HCT116 (cell line): ENCODE data around the gene SLC44A5. TPM values are rescaled to one million over a fixed set of nuclear protein-coding genes. Genes with fewer than 3 reads are reported as not detected.

ENCODE experiments used
- ATAC-seq: fragments of 200-7000 bp; cut with Tn5 transposase; 2 replicates; pipeline ENCODE4 v1.9.1; 2020; ENCODE audit warnings: mild to moderate bottlenecking, moderate library complexity
- BruUV-seq: library from RNA; stranded (reverse); fragments of 400-500 nt; replicated peaks from 2 replicates; lab custom pipeline; 2021; lab: Mats Ljungman, UMichigan
- CTCF ChIA-PET: fragments of 300-600 bp; sonication (Branson Sonifier 250); formaldehyde crosslinking; loops from one replicate; lab custom pipeline; 2021; ENCODE audit warnings: antibody characterized with exemption; lab: Charles Lee
- POLR2A ChIA-PET: fragments of 300-600, 350-600 bp; sonication (Branson Sonifier 250); formaldehyde crosslinking; loops from one replicate; lab custom pipeline; 2021; ENCODE audit warnings: antibody characterized with exemption; lab: Charles Lee
- RAD21 ChIA-PET, 2 experiments: fragments of 300-600 bp; sonication (Branson Sonifier 250); formaldehyde crosslinking; loops; one replicate each; lab custom pipeline; 2023; ENCODE audit warnings: low total read pairs in 2 of 2; ENCODE audit not compliant: uncharacterized antibody in 2 of 2, unreplicated experiment in 2 of 2, low non-redundant PET in 1 of 2; lab: Charles Lee
- DNase-seq: peaks from one replicate; pipeline ENCODE4 v3.0.0-alpha.2; 2010; ENCODE audit warnings: low read depth, low spot score
- H2AFZ ChIP-seq: fragments of 200-600 bp; shearing (Covaris generic), sonication (generic); 2 replicates; pipeline ENCODE4 v1.6.1; 2017; ENCODE audit warnings: low read depth, mixed run types, mixed read lengths, antibody characterized with exemption, low read length; ENCODE audit not compliant: poor library complexity, severe bottlenecking
- H3K27ac ChIP-seq: 2 replicates; pipeline ENCODE4 v1.5.1; 2012; ENCODE audit warnings: low read depth, low read length
- H3K27me3 ChIP-seq: fragments of 200-600 bp; sonication (generic); 2 replicates; pipeline ENCODE4 v1.6.1; 2016; ENCODE audit warnings: mixed run types, low read length, mixed read lengths; ENCODE audit not compliant: insufficient read depth
- H3K36me3 ChIP-seq, 2 experiments: fragments of 200-500 bp in 1 of 2; fragments of 200-600 bp in 1 of 2; sonication (Bioruptor generic) in 1 of 2; sonication (generic) in 1 of 2; 2 replicates each; pipeline versions ENCODE4 v1.5.1 to v1.6.1; 2014 to 2016; ENCODE audit warnings: low read length in 2 of 2, inconsistent platforms in 1 of 2, mixed read lengths in 1 of 2, mixed run types in 1 of 2; ENCODE audit not compliant: insufficient read depth in 2 of 2, control insufficient read depth in 1 of 2
- H3K4me1 ChIP-seq, 2 experiments: fragments of 200-600 bp in 1 of 2; sonication (generic) in 1 of 2; 2 replicates each; pipeline versions ENCODE4 v1.5.1 to v1.6.1; 2012 to 2017; ENCODE audit warnings: low read length in 2 of 2, inconsistent platforms in 1 of 2, mild to moderate bottlenecking in 1 of 2, mixed read lengths in 1 of 2, mixed run types in 1 of 2, moderate library complexity in 1 of 2; ENCODE audit not compliant: insufficient read depth in 2 of 2, control insufficient read depth in 1 of 2
- H3K4me2 ChIP-seq: fragments of 200-600 bp; sonication (generic); 2 replicates; pipeline ENCODE4 v1.6.1; 2017; ENCODE audit warnings: mixed run types, low read length, mixed read lengths
- H3K4me3 ChIP-seq, 2 experiments: fragments of 200-600 bp in 1 of 2; sonication (generic) in 1 of 2; replicated peaks in 1 of 2; 2 replicates each; pipeline ENCODE4 v1.5.1; 2011 to 2016; ENCODE audit warnings: low read length in 2 of 2, control low read depth in 1 of 2, low read depth in 1 of 2, mild to moderate bottlenecking in 1 of 2, mixed read lengths in 1 of 2, mixed run types in 1 of 2
- H3K79me2 ChIP-seq: fragments of 200-600 bp; sonication (generic); 2 replicates; pipeline ENCODE4 v1.6.1; 2017; ENCODE audit warnings: mild to moderate bottlenecking, mixed run types, low read length, moderate library complexity, mixed read lengths; ENCODE audit not compliant: insufficient read depth
- H3K9ac ChIP-seq: fragments of 200-600 bp; sonication (generic); 2 replicates; pipeline ENCODE4 v1.6.1; 2016; ENCODE audit warnings: low read length, mixed read lengths
- H3K9me2 ChIP-seq: fragments of 200-600 bp; sonication (generic), shearing (Covaris generic); 2 replicates; pipeline ENCODE4 v1.6.1; 2017; ENCODE audit warnings: mixed run types, mild to moderate bottlenecking, moderate library complexity; ENCODE audit not compliant: insufficient read depth
- H3K9me3 ChIP-seq, 2 experiments: fragments of 200-500 bp in 1 of 2; fragments of 200-600 bp in 1 of 2; sonication (Bioruptor generic) in 1 of 2; sonication (generic) in 1 of 2; 2 replicates each; pipeline ENCODE4 v1.6.1; 2014 to 2017; ENCODE audit warnings: low read length in 2 of 2, mixed read lengths in 2 of 2, inconsistent platforms in 1 of 2, low read depth in 1 of 2, mild to moderate bottlenecking in 1 of 2, mixed run types in 1 of 2, moderate library complexity in 1 of 2; ENCODE audit not compliant: control insufficient read depth in 1 of 2, insufficient read depth in 1 of 2
- H4K20me1 ChIP-seq: fragments of 200-600 bp; sonication (generic), shearing (Covaris generic); 2 replicates; pipeline ENCODE4 v1.6.1; 2017; ENCODE audit warnings: mixed run types, mild to moderate bottlenecking, moderate library complexity; ENCODE audit not compliant: insufficient read depth
- EZH2 ChIP-seq: fragments of 200-600 bp; sonication (generic); IDR thresholded peaks from 2 replicates; pipeline ENCODE4 v1.6.1; 2017; ENCODE audit warnings: antibody characterized with exemption, mixed run types
- EZH2phosphoT487 ChIP-seq: fragments of 200-600 bp; IDR thresholded peaks from 2 replicates; pipeline ENCODE4 v1.6.1; 2018; ENCODE audit warnings: antibody characterized with exemption, borderline replicate concordance
- JUND ChIP-seq: IDR thresholded peaks from 2 replicates; pipeline ENCODE4 v1.6.1; 2012
- POLR2A ChIP-seq: IDR thresholded peaks from 2 replicates; pipeline ENCODE4 v1.7.0; 2011; ENCODE audit warnings: borderline replicate concordance; ENCODE audit not compliant: insufficient read depth, insufficient read length; ENCODE audit errors: extremely low read depth
- REST ChIP-seq: IDR thresholded peaks from 2 replicates; pipeline ENCODE4 v1.6.1; 2012; ENCODE audit warnings: low read depth
- SIN3A ChIP-seq: IDR thresholded peaks from 2 replicates; pipeline ENCODE4 v1.6.1; 2012; ENCODE audit warnings: low read depth
- TCF7L2 ChIP-seq: IDR thresholded peaks from 2 replicates; pipeline ENCODE4 v1.7.0; 2011; ENCODE audit warnings: borderline replicate concordance, inconsistent platforms; ENCODE audit not compliant: insufficient read depth, insufficient read length; ENCODE audit errors: extremely low read depth
- intact Hi-C: fragments of 100-400 bp; cut with micrococcal nuclease; formaldehyde crosslinking; loops from 2 replicates; pipeline ENCODE4 v1.10.0; 2022
- total RNA-seq: library from RNA; stranded (reverse); gene quantifications from one replicate; pipeline ENCODE4 v1.2.1, GENCODE V29; 2021; ENCODE audit not compliant: unreplicated experiment
- TF ChIP-seq, protein P1 (sequence below): IDR thresholded peaks from 2 replicates; pipeline ENCODE4 v1.6.1; 2012

The SLC44A5 gene
- total RNA-seq, 1 experiment from 2014 or later = 2.4 TPM

DNA sequence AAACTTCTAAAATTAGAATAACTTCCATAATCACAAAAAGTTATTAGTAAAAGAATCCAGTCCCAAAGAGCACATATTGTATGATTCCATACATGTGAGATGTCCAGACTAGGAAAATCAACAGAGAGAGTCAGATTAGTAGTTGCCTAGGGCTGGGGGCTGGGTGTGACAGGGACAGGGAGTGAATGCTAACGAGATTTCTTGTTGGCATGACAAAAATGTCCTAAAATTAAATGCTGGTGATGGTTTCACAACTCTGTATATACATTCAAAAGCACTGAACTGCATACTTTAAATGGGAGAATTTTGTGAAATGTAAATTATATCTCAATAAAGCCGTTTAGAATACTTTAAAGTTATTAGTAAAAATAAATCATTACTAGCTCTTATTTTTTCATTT lies 92.2 kb downstream of the SLC44A5 start (continued):
- TF ChIP-seq REST (no peak), POLR2A (no peak)

DNA sequence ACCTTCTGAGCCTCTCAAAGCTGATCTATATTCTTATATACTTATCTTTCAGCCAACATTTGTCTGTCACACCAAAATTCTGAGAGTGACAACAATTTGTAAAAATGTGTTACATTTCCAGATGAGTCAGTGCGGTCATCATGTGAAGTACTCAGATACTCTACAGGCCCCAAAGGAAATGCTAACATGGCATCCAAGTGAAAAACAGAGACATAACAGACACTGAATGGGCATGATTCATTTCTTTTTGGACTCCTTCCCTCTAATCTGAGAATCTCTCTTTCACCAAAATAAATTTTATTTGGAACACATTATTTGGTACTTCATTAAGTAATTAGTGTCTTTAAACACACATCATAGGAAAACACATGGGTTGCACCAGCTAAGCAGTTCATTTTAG lies 96.6 kb downstream of the SLC44A5 start:
- Histone ChIP-seq H3K9me3 (no peaks in the 10 kb centered on the region), H4K20me1 (no peaks in the 10 kb centered on the region), H3K27ac (no peak overlapping the region), H2AFZ (no peak overlapping the region), H3K9ac (no peak overlapping the region), H3K36me3 (no peaks in the 10 kb centered on the region), H3K4me3 (no peak overlapping the region), H3K4me2 (no peak overlapping the region), H3K79me2 (no peaks in the 10 kb centered on the region), H3K4me1 (no peaks in the 10 kb centered on the region), H3K9me2 (0 out of 2 replicates have a peak, but pooled peaks cover 4% of the 10 kb centered on the region), H3K27me3 (no peaks in the 10 kb centered on the region)
- TF ChIP-seq JUND (no peak), SIN3A (no peak)
- ChIA-PET RAD21 (no interaction called here), CTCF (no interaction called here), POLR2A (no interaction called here)
- no peak for ATAC-seq
- intact Hi-C loops = no loop called here
- no peak for DNase-seq
- no TSS peak for BruUV-seq

- TF ChIP-seq TCF7L2 (no peak), EZH2 (no peak), SIN3A (no peak), EZH2phosphoT487 (no peak)
- TF ChIP-seq, protein P1, sequence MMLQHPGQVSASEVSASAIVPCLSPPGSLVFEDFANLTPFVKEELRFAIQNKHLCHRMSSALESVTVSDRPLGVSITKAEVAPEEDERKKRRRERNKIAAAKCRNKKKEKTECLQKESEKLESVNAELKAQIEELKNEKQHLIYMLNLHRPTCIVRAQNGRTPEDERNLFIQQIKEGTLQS = no peak
- Histone ChIP-seq H3K9ac (no peak overlapping the region), H3K9me3 (no peaks in the 10 kb centered on the region), H3K36me3 (no peaks in the 10 kb centered on the region), H3K4me3 (no peak overlapping the region), H2AFZ (no peak overlapping the region), H3K27ac (no peak overlapping the region), H3K4me2 (no peak overlapping the region), H4K20me1 (no peaks in the 10 kb centered on the region), H3K27me3 (no peaks in the 10 kb centered on the region), H3K4me1 (no peaks in the 10 kb centered on the region), H3K9me2 (0 out of 2 replicates have a peak, but pooled peaks cover 8% of the 10 kb centered on the region), H3K79me2 (no peaks in the 10 kb centered on the region)
- ChIA-PET CTCF (no interaction called here), RAD21 (no interaction called here), POLR2A (no interaction called here)
- ATAC-seq (no peak), DNase-seq (no peak)
- intact Hi-C loops = no loop called here
- no TSS peak for BruUV-seq
Observed at GRCh38 chr1:75506976-75507375, 103.9 kb downstream of the SLC44A5 start.
